Fibroblast of skin of left quadriceps (primary cell): ENCODE data around the gene MAN2A1.

Experiments used
- DNase-seq, 2 experiments: peaks; one replicate each; pipeline ENCODE4 v3.0.0-alpha.2; 2013; ENCODE audit warnings: low read depth in 2 of 2

MAN2A1 gene

GRCh38 chr5:109907189-109907588 is 217.5 kb downstream of the MAN2A1 start:
- DNase-seq, result no peak

- DNase-seq, result peak; percentile 76 to 77
These were observed 218.0 kb downstream of the MAN2A1 start for GRCh38 chr5:109907731-109908130.

DNA sequence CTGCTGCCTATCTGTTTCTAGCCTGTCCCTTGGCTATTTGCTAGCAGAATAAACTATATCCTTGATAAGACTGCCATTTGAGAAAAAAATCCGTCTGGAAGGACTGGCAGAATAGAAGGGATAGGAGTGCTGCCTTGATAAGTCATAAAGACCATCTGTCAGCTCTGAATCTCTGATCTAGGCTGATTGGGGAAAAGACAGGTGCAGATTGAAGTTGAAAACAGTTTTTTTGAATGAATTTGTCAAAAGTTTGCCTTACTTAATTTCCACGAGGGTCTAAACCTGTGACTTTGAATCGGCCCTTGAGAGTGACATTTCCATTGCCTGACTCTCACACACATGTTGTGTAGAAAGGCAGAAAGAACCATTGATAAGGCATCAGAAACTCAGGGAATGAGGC is 218.6 kb downstream of the MAN2A1 start:
- no peak for DNase-seq

DNA sequence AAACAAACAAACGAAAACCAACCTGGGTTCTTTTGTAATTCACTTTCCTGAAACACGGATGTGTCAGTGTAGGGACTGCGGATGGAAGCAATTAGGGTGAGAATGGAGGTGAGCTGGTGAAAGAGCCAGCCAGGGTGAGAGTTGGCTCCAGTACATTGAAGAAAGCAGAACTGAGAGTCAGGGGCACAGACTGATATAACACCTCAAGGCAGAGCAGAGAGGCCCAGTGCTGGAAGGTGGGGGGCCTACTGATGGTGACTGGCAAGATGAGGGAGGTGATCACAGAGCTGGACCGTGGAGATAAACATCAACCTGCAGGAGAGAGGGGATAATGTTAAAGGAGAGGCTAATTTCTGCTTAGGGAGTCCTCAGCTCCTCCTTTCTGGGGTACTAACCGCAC is 221.1 kb downstream of the MAN2A1 start:
- DNase-seq, result no peak

- peak; percentile 84 to 88 for DNase-seq
These were observed 222.0 kb downstream of the MAN2A1 start for GRCh38 chr5:109911731-109912130.

- no peak for DNase-seq
These were observed 225.2 kb downstream of the MAN2A1 start for GRCh38 chr5:109914906-109915305.

GRCh38 chr5:109916481-109917153 is 226.9 kb downstream of the MAN2A1 start:
- no peak for DNase-seq
